ENCODE data around the gene VWA8.

GRCh38 chr13:41599619-41600018, 361.3 kb downstream of the VWA8 start:
- TF ChIP-seq ZNF565 (CRISPR knock-in tag; conservative IDR thresholded peaks at IDR 0.05; ENCODE audit: low read depth) = no peak
- no peak for TF ChIP-seq RARB (CRISPR knock-in tag; IDR thresholded peaks at IDR 0.05)
- TF ChIP-seq, protein P1, sequence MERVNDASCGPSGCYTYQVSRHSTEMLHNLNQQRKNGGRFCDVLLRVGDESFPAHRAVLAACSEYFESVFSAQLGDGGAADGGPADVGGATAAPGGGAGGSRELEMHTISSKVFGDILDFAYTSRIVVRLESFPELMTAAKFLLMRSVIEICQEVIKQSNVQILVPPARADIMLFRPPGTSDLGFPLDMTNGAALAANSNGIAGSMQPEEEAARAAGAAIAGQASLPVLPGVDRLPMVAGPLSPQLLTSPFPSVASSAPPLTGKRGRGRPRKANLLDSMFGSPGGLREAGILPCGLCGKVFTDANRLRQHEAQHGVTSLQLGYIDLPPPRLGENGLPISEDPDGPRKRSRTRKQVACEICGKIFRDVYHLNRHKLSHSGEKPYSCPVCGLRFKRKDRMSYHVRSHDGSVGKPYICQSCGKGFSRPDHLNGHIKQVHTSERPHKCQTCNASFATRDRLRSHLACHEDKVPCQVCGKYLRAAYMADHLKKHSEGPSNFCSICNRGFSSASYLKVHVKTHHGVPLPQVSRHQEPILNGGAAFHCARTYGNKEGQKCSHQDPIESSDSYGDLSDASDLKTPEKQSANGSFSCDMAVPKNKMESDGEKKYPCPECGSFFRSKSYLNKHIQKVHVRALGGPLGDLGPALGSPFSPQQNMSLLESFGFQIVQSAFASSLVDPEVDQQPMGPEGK (CRISPR knock-in tag; IDR thresholded peaks at IDR 0.05; ENCODE audit: borderline replicate concordance) = no peak
- TF ChIP-seq ARNTL (CRISPR knock-in tag; IDR thresholded peaks at IDR 0.05; ENCODE audit: borderline replicate concordance, low read depth) = no peak
